ENCODE measurements around the gene TRPC4AP.
A peak's percentile ranks its signal among the peaks of the same experiment; 100 is the strongest.
"Not testable (repeated sequence)": the region's sequence is repeated elsewhere in the genome, so short reads cannot be mapped to it uniquely, and the experiment has no call there.

The TRPC4AP gene

GRCh38 chr20:35092524-35093266 lies at the start of gene TRPC4AP:
TSS of gene TRPC4AP (minus strand) at chr20:35092807. CDS start at chr20:35092781, 26 bp downstream.
- peak; percentile 85 for DNase-seq (ENCODE audit: low spot score)

GRCh38 chr20:35135867-35136586 lies 43.4 kb upstream of the TRPC4AP start:
- DNase-seq (ENCODE audit: low spot score) = no peak

GRCh38 chr20:35134880-35135279 lies 42.3 kb upstream of the TRPC4AP start:
- DNase-seq (ENCODE audit: low spot score) = no peak

GRCh38 chr20:35134472-35134871 lies 41.9 kb upstream of the TRPC4AP start:
- no peak for DNase-seq (ENCODE audit: low spot score)

- DNase-seq (ENCODE audit: low spot score) = no peak
These were observed 41.1 kb upstream of the TRPC4AP start for GRCh38 chr20:35133735-35134134.

DNA sequence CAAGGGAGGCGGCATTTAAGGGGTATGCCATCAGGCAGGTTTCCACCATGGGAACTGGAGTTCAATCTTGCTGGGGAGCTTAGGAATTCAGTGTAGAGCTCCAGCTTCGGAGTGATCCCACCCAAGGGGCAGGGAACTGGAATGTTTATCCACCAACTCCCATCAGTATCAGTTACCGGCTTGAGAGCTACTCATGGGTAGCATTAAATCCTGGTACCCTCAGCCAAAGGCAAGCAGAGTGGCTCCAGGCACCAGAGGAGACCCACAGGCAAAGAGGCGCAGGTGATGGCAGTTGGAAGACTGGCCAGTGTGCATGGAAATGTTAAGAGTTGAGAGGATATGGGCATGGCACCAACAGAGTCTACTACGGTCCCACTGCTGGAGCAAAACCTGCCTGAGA lies 40.4 kb upstream of the TRPC4AP start:
- DNase-seq (ENCODE audit: low spot score) = no peak

DNA sequence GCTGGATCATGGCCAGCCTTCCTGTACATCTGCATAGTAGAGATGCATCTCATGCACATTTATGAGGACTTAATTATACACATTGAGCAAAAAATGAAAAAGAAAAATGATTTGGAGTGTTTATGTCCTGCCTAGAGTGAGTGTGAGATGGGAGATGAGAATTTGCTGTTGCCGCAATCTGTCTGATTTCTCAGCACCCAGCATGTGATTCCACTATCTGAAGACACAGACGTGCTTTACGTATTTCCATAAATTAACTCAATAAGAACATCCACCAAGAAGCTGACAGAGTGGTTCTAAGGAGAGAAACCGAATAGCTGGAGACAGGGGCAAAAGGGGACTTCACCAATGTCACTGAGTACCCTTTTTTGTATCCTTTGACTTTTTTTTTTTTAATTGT lies 39.3 kb upstream of the TRPC4AP start:
- DNase-seq (ENCODE audit: low spot score) = no peak

GRCh38 chr20:35129647-35130069 lies 37.1 kb upstream of the TRPC4AP start:
- no peak for DNase-seq (ENCODE audit: low spot score)

- no peak for DNase-seq (ENCODE audit: low spot score)
These were observed 33.1 kb upstream of the TRPC4AP start for GRCh38 chr20:35125753-35126152.

DNA sequence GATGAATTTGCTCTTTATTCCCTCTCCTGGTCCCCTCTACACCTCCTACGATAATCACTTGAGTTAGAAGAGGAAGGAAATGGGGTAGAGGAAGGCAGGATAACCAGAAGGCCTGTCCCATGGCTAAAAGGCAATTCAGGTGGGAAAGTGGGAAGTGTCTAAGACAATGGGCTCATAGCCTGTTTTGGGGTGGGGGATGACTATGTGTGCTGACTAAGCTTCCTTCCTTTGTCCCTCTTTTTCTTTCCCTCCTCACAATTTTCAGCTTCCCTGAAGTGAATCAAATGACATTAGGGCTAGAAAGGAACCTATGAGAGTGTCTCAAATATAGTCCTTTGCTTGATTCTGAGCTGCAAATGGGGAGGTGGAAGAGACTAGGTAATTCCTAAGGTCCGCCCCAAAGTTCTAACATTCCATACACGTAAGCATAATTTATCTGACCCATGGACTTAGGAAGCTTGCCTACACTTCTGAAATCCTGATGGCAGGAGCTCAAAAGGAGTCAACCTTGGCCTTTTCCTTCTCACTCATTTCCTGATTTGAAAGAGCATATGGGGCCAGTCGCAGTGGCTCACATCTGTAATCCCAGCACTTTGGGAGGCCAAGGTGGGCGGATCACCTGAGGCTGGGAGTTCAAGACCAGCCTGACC lies 30.3 kb upstream of the TRPC4AP start:
- DNase-seq (ENCODE audit: low spot score) = no peak

DNA sequence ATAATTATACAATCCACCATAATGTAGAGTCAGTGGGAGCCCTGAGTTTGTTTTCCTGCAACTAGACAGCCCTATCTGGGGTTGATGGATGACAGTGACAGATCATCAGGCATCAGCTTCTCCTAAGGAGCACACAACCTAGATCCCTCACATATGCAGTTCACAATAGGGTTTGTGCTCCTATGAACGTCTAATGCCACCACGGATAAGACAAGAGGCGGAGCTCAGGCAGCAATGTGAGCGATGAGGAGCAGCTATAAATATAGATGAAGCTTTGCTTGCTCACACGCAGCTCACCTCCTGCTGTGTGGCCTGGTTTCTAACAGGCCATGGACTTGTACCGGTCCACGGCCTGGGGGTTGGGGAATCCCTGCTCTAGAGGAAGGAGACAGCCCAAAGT lies 28.6 kb upstream of the TRPC4AP start:
- DNase-seq (ENCODE audit: low spot score) = no peak

DNA sequence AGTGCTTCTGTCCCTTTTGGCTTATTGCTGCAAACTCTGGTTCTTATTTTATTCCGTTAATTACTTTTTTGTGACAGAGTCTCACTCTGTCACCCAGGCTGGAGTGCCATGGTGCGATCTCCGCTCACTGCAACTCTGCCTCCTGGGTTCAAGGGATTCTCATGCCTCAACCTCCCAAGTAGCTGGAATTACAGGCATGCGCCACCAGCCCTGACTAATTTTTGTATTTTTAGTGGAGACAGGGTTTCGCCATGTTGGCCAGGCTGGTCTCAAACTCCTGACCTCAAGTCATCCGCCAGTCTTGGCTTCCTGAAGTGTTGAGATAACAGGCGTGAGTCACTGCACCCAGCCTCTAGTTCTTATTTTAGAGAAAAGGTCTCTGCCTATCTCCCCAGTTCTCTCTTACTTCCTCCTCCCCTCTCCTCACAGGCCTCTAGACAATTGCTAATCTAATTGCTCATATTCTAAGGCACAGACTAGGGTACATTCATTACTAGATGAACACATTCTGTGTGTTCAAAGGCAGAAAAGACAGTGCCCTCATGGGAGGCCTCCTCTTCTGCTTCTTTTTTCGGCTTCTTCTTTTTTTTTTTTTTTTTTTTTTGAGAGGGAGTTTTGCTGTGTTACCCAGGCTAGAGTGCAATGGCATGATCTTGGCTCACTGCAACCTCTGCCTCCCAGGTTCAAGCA lies 27.6 kb upstream of the TRPC4AP start:
- no peak for DNase-seq (ENCODE audit: low spot score)

- no peak for DNase-seq (ENCODE audit: low spot score)
These were observed 25.0 kb upstream of the TRPC4AP start for GRCh38 chr20:35117629-35118028.

DNA sequence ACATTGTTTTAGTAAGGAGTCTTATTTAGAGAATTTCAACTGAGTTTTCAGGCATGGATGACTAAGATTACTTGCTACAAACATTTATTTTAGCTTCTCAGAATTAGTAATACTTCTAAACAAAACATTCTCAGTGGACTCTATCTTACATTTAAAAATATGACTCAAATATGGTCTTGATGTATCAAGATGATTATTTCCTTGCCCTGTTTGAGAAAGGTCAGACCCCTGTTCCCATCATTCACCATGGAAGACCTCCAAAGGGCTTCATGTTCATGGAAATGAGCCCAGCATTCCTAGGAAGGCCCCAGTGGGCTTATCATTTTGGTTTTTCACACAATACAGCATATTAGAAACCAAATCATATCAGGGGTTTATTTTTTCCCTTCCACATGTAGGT lies 24.6 kb upstream of the TRPC4AP start:
- no peak for DNase-seq (ENCODE audit: low spot score)

- DNase-seq (ENCODE audit: low spot score) = no peak
These were observed 23.7 kb upstream of the TRPC4AP start for GRCh38 chr20:35116258-35116657.

GRCh38 chr20:35115606-35116005 lies 23.0 kb upstream of the TRPC4AP start:
- DNase-seq (ENCODE audit: low spot score) = no peak

DNA sequence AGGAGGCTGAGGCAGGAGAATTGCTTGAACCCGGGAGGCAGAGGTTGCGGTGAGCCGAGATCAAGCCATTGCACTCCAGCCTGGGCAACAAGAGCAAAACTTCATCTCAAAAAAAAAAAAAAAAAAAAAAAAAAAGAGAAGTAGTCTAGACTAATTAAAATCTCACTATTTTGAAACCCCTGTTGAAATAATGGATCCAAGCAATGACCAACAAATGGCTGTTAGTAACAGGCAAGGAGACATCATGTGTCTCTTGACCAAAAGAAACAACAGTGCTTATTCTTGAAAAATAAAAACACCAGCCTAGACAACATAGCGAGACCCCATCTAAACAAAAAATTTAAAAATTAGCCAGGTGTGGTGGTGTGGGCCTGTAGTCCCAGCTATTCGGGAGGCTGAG lies 19.7 kb upstream of the TRPC4AP start:
- DNase-seq (ENCODE audit: low spot score) = not testable (repeated sequence)

- DNase-seq (ENCODE audit: low spot score) = no peak
These were observed 18.7 kb upstream of the TRPC4AP start for GRCh38 chr20:35111141-35111888.

GRCh38 chr20:35108921-35109320 lies 16.3 kb upstream of the TRPC4AP start:
- no peak for DNase-seq (ENCODE audit: low spot score)

GRCh38 chr20:35106827-35107380 lies 14.3 kb upstream of the TRPC4AP start:
- DNase-seq (ENCODE audit: low spot score) = no peak

DNA sequence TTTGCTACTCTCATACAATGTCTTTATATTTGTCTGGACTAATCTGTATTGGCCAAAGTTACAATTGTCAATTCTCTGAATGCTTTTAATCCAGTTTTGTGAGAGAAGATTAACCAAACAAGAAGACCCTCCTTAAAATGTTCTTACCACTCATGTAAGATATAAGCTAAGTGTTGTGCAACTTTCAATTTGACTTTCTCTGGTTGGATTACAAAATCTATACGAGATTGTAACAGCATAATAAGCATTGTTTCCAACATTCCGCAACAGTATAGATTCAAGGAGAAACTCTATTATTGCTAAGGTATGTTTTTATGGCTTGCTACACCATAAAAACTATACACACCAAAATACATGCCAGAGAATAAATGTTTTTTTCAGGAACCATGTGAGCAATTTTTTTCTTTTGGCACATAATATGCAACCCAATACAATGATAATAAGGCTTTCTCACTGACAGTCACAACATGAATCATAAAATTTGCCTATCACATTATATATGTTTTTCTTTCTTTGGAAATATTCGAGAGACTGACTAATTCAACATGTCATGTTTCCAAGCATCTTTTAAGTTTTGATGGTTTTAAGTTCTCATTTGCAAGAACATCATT lies 12.2 kb upstream of the TRPC4AP start:
- DNase-seq (ENCODE audit: low spot score) = no peak

Data from CD4-positive, alpha-beta T cell treated with Interleukin-15 for 4 hours (primary cell).